Natural killer cell treated with Interleukin-12 subunit alpha and Interleukin-12 subunit beta and Interleukin-15 and Interleukin-18, amount 100 ng/mL, for 72 hours (primary cell): Measurements from ENCODE around the gene TMEM115. TPM values are rescaled to one million over a fixed set of nuclear protein-coding genes. Genes with fewer than 3 reads are reported as not detected.

Experiments
- ATAC-seq, 2 donors: fragments of 150-1000 bp; cut with Tn5 transposase in 1 of 2; sonication (Bioruptor Pico), chemical (Tn5 transposase) in 1 of 2; 2 replicates each; pipeline ENCODE4 v1.10.0; 2021
- DNase-seq: peaks from one replicate; pipeline ENCODE4 v3.0.0; 2022; ENCODE audit warnings: low spot score
- H3K27ac Mint-ChIP-seq, 2 donors: 1 replicate in 1 of 2; 2 replicates in 1 of 2; pipeline ENCODE4 v1.8.0; 2022; ENCODE audit warnings: mixed read lengths in 2 of 2, mild to moderate bottlenecking in 1 of 2, moderate library complexity in 1 of 2
- H3K27me3 Mint-ChIP-seq, 2 donors: 1 replicate in 1 of 2; 2 replicates in 1 of 2; pipeline ENCODE4 v1.8.0; 2022; ENCODE audit warnings: mixed read lengths in 2 of 2
- H3K36me3 Mint-ChIP-seq: one replicate; pipeline ENCODE4 v1.8.0; 2022; ENCODE audit warnings: mixed read lengths
- H3K4me1 Mint-ChIP-seq, 2 donors: 1 replicate in 1 of 2; 2 replicates in 1 of 2; pipeline ENCODE4 v1.8.0; 2022; ENCODE audit warnings: low read depth in 2 of 2, mixed read lengths in 2 of 2, mild to moderate bottlenecking in 1 of 2
- H3K4me3 Mint-ChIP-seq: one replicate; pipeline ENCODE4 v1.8.0; 2022; ENCODE audit warnings: mixed read lengths
- H3K9me3 Mint-ChIP-seq: 2 replicates; pipeline ENCODE4 v1.8.0; 2022; ENCODE audit warnings: mixed read lengths
- total RNA-seq, 2 donors: library from RNA; stranded (reverse); gene quantifications; one replicate each; pipeline ENCODE4 v1.2.3, GENCODE V29; 2022

The TMEM115 gene
- 10 to 100 TPM; 29.6 to 32.8 TPM for total RNA-seq

GRCh38 chr3:50358911-50359759, at the start of gene TMEM115:
Gene TMEM115 (minus strand): TSS chr3:50359521. CDS start chr3:50359063, 458 bp downstream.
- Mint-ChIP-seq H3K4me3 (peak within 1 kb of the TSS; percentile 97), H3K27ac (peak within 1 kb of the TSS; percentile 79 to 94), H3K4me1 (peaks cover 31 to 48% of the 10 kb centered on the region in 2 donors), H3K9me3 (no peaks in the 10 kb centered on the region), H3K36me3 (peaks cover 12% of the 10 kb centered on the region), H3K27me3 (no peaks in the 10 kb centered on the region)
- DNase-seq = peak; percentile 97
- peak; percentile 100 for ATAC-seq

- H3K4me3 Mint-ChIP-seq = no peak overlapping the region
Measured at GRCh38 chr3:50408443-50408944, 49.2 kb upstream of the TMEM115 start.

GRCh38 chr3:50406487-50406886, 47.2 kb upstream of the TMEM115 start:
- Mint-ChIP-seq H3K27me3 (no peaks in the 10 kb centered on the region), H3K9me3 (peaks cover 4% of the 10 kb centered on the region), H3K4me1 (peaks cover 12 to 18% of the 10 kb centered on the region in 2 donors), H3K27ac (no peak overlapping the region), H3K36me3 (no peaks in the 10 kb centered on the region), H3K4me3 (no peak overlapping the region)
- DNase-seq (no peak), ATAC-seq (no peak)

More at GRCh38 chr3:50408443-50408944, 49.2 kb upstream of the TMEM115 start:
- DNase-seq = no peak
- H3K27me3 Mint-ChIP-seq = no peaks in the 10 kb centered on the region
- H3K9me3 Mint-ChIP-seq = peaks cover 4% of the 10 kb centered on the region
- no peaks in the 10 kb centered on the region for H3K36me3 Mint-ChIP-seq
- no peak overlapping the region for H3K27ac Mint-ChIP-seq
- no peak for ATAC-seq
- peaks cover 7 to 11% of the 10 kb centered on the region in 2 donors for H3K4me1 Mint-ChIP-seq

- Mint-ChIP-seq H3K27ac (no peak overlapping the region), H3K4me1 (peaks cover 12 to 14% of the 10 kb centered on the region in 2 donors), H3K27me3 (no peaks in the 10 kb centered on the region), H3K9me3 (peaks cover 4% of the 10 kb centered on the region), H3K36me3 (no peaks in the 10 kb centered on the region), H3K4me3 (no peak overlapping the region)
- DNase-seq (no peak), ATAC-seq (no peak)
Measured at GRCh38 chr3:50405249-50405648, 45.9 kb upstream of the TMEM115 start.

- H3K9me3 Mint-ChIP-seq = peaks cover 4% of the 10 kb centered on the region
- H3K4me1 Mint-ChIP-seq = peaks cover 19 to 21% of the 10 kb centered on the region in 2 donors
- H3K27ac Mint-ChIP-seq = no peak overlapping the region
- DNase-seq = no peak
- no peaks in the 10 kb centered on the region for H3K27me3 Mint-ChIP-seq
- H3K36me3 Mint-ChIP-seq = no peaks in the 10 kb centered on the region
- H3K4me3 Mint-ChIP-seq = no peak overlapping the region
- no peak for ATAC-seq
Measured at GRCh38 chr3:50401978-50402595, 42.8 kb upstream of the TMEM115 start.

- no peaks in the 10 kb centered on the region for H3K9me3 Mint-ChIP-seq
- H3K36me3 Mint-ChIP-seq = no peaks in the 10 kb centered on the region
- H3K27ac Mint-ChIP-seq = no peak overlapping the region
- H3K4me3 Mint-ChIP-seq = no peak overlapping the region
- peaks cover 12 to 19% of the 10 kb centered on the region in 2 donors for H3K4me1 Mint-ChIP-seq
- no peaks in the 10 kb centered on the region for H3K27me3 Mint-ChIP-seq
- DNase-seq (no peak), ATAC-seq (no peak)
Measured at GRCh38 chr3:50396502-50396901, 37.2 kb upstream of the TMEM115 start.

- no peak overlapping the region for H3K4me3 Mint-ChIP-seq
- peaks cover 13 to 22% of the 10 kb centered on the region in 2 donors for H3K4me1 Mint-ChIP-seq
- H3K27ac Mint-ChIP-seq = no peak overlapping the region
- ATAC-seq = peak in 1 of 2 donors; percentile 8
- no peaks in the 10 kb centered on the region for H3K9me3 Mint-ChIP-seq
- no peaks in the 10 kb centered on the region for H3K27me3 Mint-ChIP-seq
- no peak for DNase-seq
- H3K36me3 Mint-ChIP-seq = no peaks in the 10 kb centered on the region
Measured at GRCh38 chr3:50395070-50395860, 35.9 kb upstream of the TMEM115 start.

GRCh38 chr3:50393061-50393460, 33.7 kb upstream of the TMEM115 start:
- no peaks in the 10 kb centered on the region for H3K27me3 Mint-ChIP-seq
- no peak overlapping the region for H3K27ac Mint-ChIP-seq
- H3K4me1 Mint-ChIP-seq = peaks cover 6 to 15% of the 10 kb centered on the region in 2 donors
- H3K4me3 Mint-ChIP-seq = no peak overlapping the region
- no peaks in the 10 kb centered on the region for H3K36me3 Mint-ChIP-seq
- no peaks in the 10 kb centered on the region for H3K9me3 Mint-ChIP-seq
- ATAC-seq (no peak), DNase-seq (no peak)

- H3K9me3 Mint-ChIP-seq = no peaks in the 10 kb centered on the region
- no peak overlapping the region for H3K4me3 Mint-ChIP-seq
- H3K4me1 Mint-ChIP-seq = peaks cover 6 to 15% of the 10 kb centered on the region in 2 donors
- H3K36me3 Mint-ChIP-seq = no peaks in the 10 kb centered on the region
- ATAC-seq (peak in 1 of 2 donors; percentile 8), DNase-seq (no peak)
- no peak overlapping the region for H3K27ac Mint-ChIP-seq
- H3K27me3 Mint-ChIP-seq = no peaks in the 10 kb centered on the region
Measured at GRCh38 chr3:50392101-50392715, 32.9 kb upstream of the TMEM115 start.

- no peak overlapping the region for H3K27ac Mint-ChIP-seq
- H3K36me3 Mint-ChIP-seq = no peaks in the 10 kb centered on the region
- H3K27me3 Mint-ChIP-seq = no peaks in the 10 kb centered on the region
- H3K4me1 Mint-ChIP-seq = peaks cover 6 to 15% of the 10 kb centered on the region in 2 donors
- DNase-seq (no peak), ATAC-seq (no peak)
- H3K4me3 Mint-ChIP-seq = no peak overlapping the region
- H3K9me3 Mint-ChIP-seq = no peaks in the 10 kb centered on the region
Measured at GRCh38 chr3:50390508-50391224, 31.3 kb upstream of the TMEM115 start.

GRCh38 chr3:50389414-50389767, 30.1 kb upstream of the TMEM115 start:
- ATAC-seq = no peak
- no peak overlapping the region for H3K27ac Mint-ChIP-seq
- DNase-seq = no peak

GRCh38 chr3:50388720-50389413, 29.5 kb upstream of the TMEM115 start:
- H3K36me3 Mint-ChIP-seq = no peaks in the 10 kb centered on the region
- ATAC-seq (no peak), DNase-seq (no peak)
- no peak overlapping the region for H3K4me3 Mint-ChIP-seq
- H3K9me3 Mint-ChIP-seq = no peaks in the 10 kb centered on the region
- no peak overlapping the region for H3K27ac Mint-ChIP-seq
- no peaks in the 10 kb centered on the region for H3K27me3 Mint-ChIP-seq
- H3K4me1 Mint-ChIP-seq = peaks cover 6 to 15% of the 10 kb centered on the region in 2 donors

More at GRCh38 chr3:50389414-50389767, 30.1 kb upstream of the TMEM115 start:
- H3K27me3 Mint-ChIP-seq = no peaks in the 10 kb centered on the region
- no peaks in the 10 kb centered on the region for H3K9me3 Mint-ChIP-seq
- peaks cover 6 to 15% of the 10 kb centered on the region in 2 donors for H3K4me1 Mint-ChIP-seq
- no peaks in the 10 kb centered on the region for H3K36me3 Mint-ChIP-seq
- no peak overlapping the region for H3K4me3 Mint-ChIP-seq
